ENCODE measurements around the gene TEX51.

The TEX51 gene

DNA sequence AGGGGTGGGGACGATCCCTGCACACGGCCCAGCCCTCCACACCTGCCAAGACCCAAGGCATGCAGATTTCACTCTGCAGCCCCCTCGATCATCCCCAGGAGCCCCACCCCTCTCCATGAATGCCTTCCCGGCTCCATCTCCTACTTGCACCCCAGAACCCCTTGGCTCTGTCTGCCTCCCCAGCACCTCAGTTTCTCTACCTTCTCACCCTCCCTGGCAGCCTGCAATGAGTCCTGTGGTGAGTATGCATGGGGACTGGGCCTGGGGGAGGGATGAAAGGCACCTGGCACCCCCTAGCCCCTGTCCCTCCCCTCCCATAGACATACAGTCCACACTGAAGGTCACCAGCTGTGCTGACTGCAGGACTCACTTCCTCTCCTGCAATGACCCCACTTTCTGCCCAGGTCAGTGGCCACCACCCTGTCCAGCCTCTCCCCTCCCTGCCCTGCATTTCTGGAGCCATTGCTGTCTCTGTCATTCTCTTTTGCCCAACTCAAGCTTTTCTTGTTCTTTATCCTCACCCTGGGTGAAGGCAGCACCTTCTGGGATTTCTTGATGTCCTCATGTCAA is 1.0 kb downstream of the TEX51 start:
- Histone ChIP-seq H3K4me1 (ENCODE audit: low read length) (no peaks in the 10 kb centered on the region), H3K9me3 (replicated peaks; ENCODE audit: insufficient read depth, low read length) (no peaks in the 10 kb centered on the region), H3K79me2 (ENCODE audit: low read length) (no peaks in the 10 kb centered on the region), H3K27me3 (replicated peaks; ENCODE audit: insufficient read depth, low read length) (no peaks in the 10 kb centered on the region), H4K20me1 (ENCODE audit: insufficient read depth, low read length) (no peaks in the 10 kb centered on the region), H3K36me3 (replicated peaks; ENCODE audit: insufficient read depth, low read length) (no peaks in the 10 kb centered on the region), H3F3A (ENCODE audit: insufficient read depth, low read length) (no peaks in the 10 kb centered on the region), H3K9ac (ENCODE audit: low read length) (no peak overlapping the region), H3K4me2 (ENCODE audit: low read depth, low read length) (no peak overlapping the region), H2AFZ (ENCODE audit: low read length) (no peak overlapping the region), H3K4me3 (ENCODE audit: low read length) (no peak overlapping the region), H3K27ac (ENCODE audit: low read length) (no peak overlapping the region), H3K9me2 (replicated peaks; ENCODE audit: insufficient read depth, low read length) (no peaks in the 10 kb centered on the region)
- TF ChIP-seq EZH2 (optimal IDR thresholded peaks at IDR 0.05; ENCODE audit: low read depth, low read length) = no peak
- no peak for DNase-seq

DNA sequence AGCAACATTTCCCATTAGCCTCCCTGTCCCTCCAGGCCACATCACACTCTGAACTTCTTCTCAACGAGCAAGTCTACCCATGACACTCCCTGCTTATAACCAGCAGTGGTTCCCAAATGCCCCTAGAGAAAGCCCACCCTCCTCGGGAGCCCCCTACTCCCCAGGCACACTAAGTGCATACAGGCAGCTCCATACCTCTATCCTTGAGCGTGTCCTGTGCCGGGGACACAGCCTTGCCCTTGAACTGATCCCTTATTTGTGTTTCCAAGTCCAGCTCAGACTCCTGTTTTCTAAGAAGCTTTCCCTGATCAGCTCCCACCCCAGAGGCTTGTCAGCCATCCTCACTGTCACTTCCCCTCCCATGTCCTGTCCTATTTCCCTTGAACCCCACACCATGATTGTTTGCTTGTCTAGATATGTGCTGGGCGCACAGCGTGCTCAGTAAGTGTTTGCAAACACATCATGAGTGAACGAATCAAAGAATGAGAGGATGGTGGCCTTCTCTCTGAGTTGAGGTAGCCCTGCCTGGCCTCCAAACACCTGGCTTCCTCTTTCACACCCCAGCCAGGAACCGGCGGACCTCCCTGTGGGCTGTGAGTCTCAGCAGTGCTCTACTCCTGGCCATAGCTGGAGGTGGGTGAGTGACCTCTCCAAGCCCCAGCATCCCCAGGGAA is 2.1 kb downstream of the TEX51 start:
- Histone ChIP-seq H3K9me2 (replicated peaks; ENCODE audit: insufficient read depth, low read length) (no peaks in the 10 kb centered on the region), H3K27ac (ENCODE audit: low read length) (no peak overlapping the region), H2AFZ (ENCODE audit: low read length) (no peak overlapping the region), H3K36me3 (replicated peaks; ENCODE audit: insufficient read depth, low read length) (no peaks in the 10 kb centered on the region), H3K4me1 (ENCODE audit: low read length) (no peaks in the 10 kb centered on the region), H3K9ac (ENCODE audit: low read length) (no peak overlapping the region), H3K27me3 (replicated peaks; ENCODE audit: insufficient read depth, low read length) (no peaks in the 10 kb centered on the region), H3K9me3 (replicated peaks; ENCODE audit: insufficient read depth, low read length) (no peaks in the 10 kb centered on the region), H3K4me3 (ENCODE audit: low read length) (no peak overlapping the region), H3K79me2 (ENCODE audit: low read length) (no peaks in the 10 kb centered on the region), H3F3A (ENCODE audit: insufficient read depth, low read length) (no peaks in the 10 kb centered on the region), H3K4me2 (ENCODE audit: low read depth, low read length) (no peak overlapping the region), H4K20me1 (ENCODE audit: insufficient read depth, low read length) (no peaks in the 10 kb centered on the region)
- TF ChIP-seq, protein P1, sequence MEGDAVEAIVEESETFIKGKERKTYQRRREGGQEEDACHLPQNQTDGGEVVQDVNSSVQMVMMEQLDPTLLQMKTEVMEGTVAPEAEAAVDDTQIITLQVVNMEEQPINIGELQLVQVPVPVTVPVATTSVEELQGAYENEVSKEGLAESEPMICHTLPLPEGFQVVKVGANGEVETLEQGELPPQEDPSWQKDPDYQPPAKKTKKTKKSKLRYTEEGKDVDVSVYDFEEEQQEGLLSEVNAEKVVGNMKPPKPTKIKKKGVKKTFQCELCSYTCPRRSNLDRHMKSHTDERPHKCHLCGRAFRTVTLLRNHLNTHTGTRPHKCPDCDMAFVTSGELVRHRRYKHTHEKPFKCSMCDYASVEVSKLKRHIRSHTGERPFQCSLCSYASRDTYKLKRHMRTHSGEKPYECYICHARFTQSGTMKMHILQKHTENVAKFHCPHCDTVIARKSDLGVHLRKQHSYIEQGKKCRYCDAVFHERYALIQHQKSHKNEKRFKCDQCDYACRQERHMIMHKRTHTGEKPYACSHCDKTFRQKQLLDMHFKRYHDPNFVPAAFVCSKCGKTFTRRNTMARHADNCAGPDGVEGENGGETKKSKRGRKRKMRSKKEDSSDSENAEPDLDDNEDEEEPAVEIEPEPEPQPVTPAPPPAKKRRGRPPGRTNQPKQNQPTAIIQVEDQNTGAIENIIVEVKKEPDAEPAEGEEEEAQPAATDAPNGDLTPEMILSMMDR (IDR thresholded peaks at IDR 0.05; ENCODE audit: low read length) = no peak
- TF ChIP-seq EZH2 (optimal IDR thresholded peaks at IDR 0.05; ENCODE audit: low read depth, low read length) (no peak), EZH2phosphoT487 (IDR thresholded peaks at IDR 0.05; ENCODE audit: low read length) (no peak)
- no peak for DNase-seq

DNA sequence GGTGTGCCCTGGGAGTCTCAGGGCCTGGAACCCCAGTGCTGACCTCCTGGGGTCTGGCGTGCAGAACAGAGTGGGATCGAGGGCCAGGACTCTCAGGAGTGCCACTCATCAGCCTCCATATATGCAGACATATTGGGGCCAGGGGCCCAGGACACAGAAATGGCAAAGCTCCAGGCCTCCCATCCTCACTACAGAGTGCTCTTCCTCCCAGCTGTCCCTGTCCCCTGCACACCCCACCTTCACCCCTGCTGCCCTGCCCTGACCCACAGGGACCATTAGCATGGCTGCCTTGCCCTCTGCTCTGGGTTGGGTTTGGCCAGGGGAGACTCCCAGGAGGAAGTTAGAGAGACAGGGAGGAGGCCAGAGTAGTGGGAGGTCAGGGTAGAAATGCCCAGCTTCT is 2.8 kb downstream of the TEX51 start:
- DNase-seq = no peak
- Histone ChIP-seq H3K27ac (ENCODE audit: low read length) (no peak overlapping the region), H3K4me2 (ENCODE audit: low read depth, low read length) (no peak overlapping the region), H3K4me1 (ENCODE audit: low read length) (no peaks in the 10 kb centered on the region), H3K79me2 (ENCODE audit: low read length) (no peaks in the 10 kb centered on the region), H3K9me2 (replicated peaks; ENCODE audit: insufficient read depth, low read length) (no peaks in the 10 kb centered on the region), H3K9ac (ENCODE audit: low read length) (no peak overlapping the region), H3K36me3 (replicated peaks; ENCODE audit: insufficient read depth, low read length) (no peaks in the 10 kb centered on the region), H2AFZ (ENCODE audit: low read length) (no peak overlapping the region), H3K27me3 (replicated peaks; ENCODE audit: insufficient read depth, low read length) (no peaks in the 10 kb centered on the region), H3K4me3 (ENCODE audit: low read length) (no peak overlapping the region), H3F3A (ENCODE audit: insufficient read depth, low read length) (no peaks in the 10 kb centered on the region), H4K20me1 (ENCODE audit: insufficient read depth, low read length) (no peaks in the 10 kb centered on the region), H3K9me3 (replicated peaks; ENCODE audit: insufficient read depth, low read length) (no peaks in the 10 kb centered on the region)
- TF ChIP-seq EZH2phosphoT487 (IDR thresholded peaks at IDR 0.05; ENCODE audit: low read length) (no peak), EZH2 (optimal IDR thresholded peaks at IDR 0.05; ENCODE audit: low read depth, low read length) (no peak)
- TF ChIP-seq, protein P1 (IDR thresholded peaks at IDR 0.05; ENCODE audit: low read length) = no peak
